ENCODE measurements around the gene SBK2.
"Not testable (repeated sequence)": the region's sequence is repeated elsewhere in the genome, so short reads cannot be mapped to it uniquely, and the experiment has no call there.

SBK2 gene

DNA sequence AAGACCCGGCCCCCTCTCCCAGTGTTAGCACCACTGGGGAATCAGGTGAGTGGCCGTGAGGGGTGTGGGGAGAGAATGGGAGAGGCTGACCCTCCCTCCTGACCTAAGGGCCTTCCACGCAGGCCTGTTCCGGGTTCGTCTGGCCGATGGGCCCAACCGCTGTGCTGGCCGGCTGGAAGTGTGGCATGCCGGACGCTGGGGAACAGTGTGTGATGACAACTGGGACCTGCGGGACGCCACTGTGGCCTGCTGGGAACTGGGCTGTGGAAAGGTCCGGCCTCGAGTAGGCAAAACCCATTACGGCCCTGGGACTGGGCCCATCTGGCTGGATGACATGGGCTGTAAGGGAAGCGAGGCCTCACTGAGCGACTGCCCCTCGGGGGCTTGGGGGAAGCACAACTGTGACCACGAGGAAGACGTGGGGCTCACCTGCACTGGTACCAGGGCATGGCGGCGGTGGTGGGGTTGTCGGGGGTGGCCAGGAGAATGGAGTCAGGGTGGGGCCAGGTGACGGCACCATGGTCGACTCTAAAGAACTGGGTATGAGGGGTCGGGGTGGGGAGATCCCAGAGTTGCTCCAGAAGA is 36.5 kb downstream of the SBK2 start:
- no peak overlapping the region for H3K4me2 ChIP-seq (ENCODE audit: insufficient read depth, low read length)
- ATAC-seq (ENCODE audit: insufficient read depth, low read depth) (no peak), DNase-seq (no peak)
- H3K9ac ChIP-seq (ENCODE audit: low read depth, low read length) = no peak overlapping the region
- H3K4me3 ChIP-seq (ENCODE audit: low read depth in 1 of 2, low read length in 2 of 2) = no peak overlapping the region
- no peaks in the 10 kb centered on the region for H4K20me1 ChIP-seq (ENCODE audit: insufficient read depth, low read length)
- TF ChIP-seq CTCF (IDR thresholded peaks at IDR 0.05; ENCODE audit: borderline replicate concordance, extremely low read depth, low read length, poor library complexity, severe bottlenecking) = no peak
- no peak for TF ChIP-seq EZH2 (IDR thresholded peaks at IDR 0.05; ENCODE audit: borderline replicate concordance, low read depth, low read length, severe bottlenecking)
- no peaks in the 10 kb centered on the region; the same call in 1 of the 2 replicates for H3K79me2 ChIP-seq (ENCODE audit: insufficient read depth, low read length)
- H3K9me3 ChIP-seq (ENCODE audit: insufficient read depth, low read length, severe bottlenecking) = peaks cover 3% of the 10 kb centered on the region
- H3K36me3 ChIP-seq (ENCODE audit: insufficient read depth, low read length) = no peaks in the 10 kb centered on the region; the same call in 1 of the 2 replicates
- H3K27me3 ChIP-seq (ENCODE audit: insufficient read depth, low read length, poor library complexity) = no peaks in the 10 kb centered on the region
- no peak overlapping the region for H3K27ac ChIP-seq (ENCODE audit: low read length)
- no peak overlapping the region for H2AFZ ChIP-seq (ENCODE audit: low read depth, low read length)
- peaks cover 27% of the 10 kb centered on the region for H3K4me1 ChIP-seq (ENCODE audit: insufficient read depth, low read length)

- Histone ChIP-seq H3K4me2 (ENCODE audit: insufficient read depth, low read length) (no peak overlapping the region), H3K36me3 (ENCODE audit: insufficient read depth, low read length) (no peaks in the 10 kb centered on the region; the same call in 1 of the 2 replicates), H3K27me3 (ENCODE audit: insufficient read depth, low read length, poor library complexity) (no peaks in the 10 kb centered on the region), H3K4me1 (ENCODE audit: insufficient read depth, low read length) (peaks cover 13% of the 10 kb centered on the region), H2AFZ (ENCODE audit: low read depth, low read length) (no peak overlapping the region), H4K20me1 (ENCODE audit: insufficient read depth, low read length) (no peaks in the 10 kb centered on the region; the same call in 1 of the 2 replicates), H3K27ac (ENCODE audit: low read length) (no peak overlapping the region), H3K4me3 (ENCODE audit: low read depth in 1 of 2, low read length in 2 of 2) (no peak overlapping the region), H3K9me3 (ENCODE audit: insufficient read depth, low read length, severe bottlenecking) (peaks cover 3% of the 10 kb centered on the region), H3K9ac (ENCODE audit: low read depth, low read length) (no peak overlapping the region), H3K79me2 (ENCODE audit: insufficient read depth, low read length) (no peaks in the 10 kb centered on the region; the same call in 1 of the 2 replicates)
- TF ChIP-seq EZH2 (IDR thresholded peaks at IDR 0.05; ENCODE audit: borderline replicate concordance, low read depth, low read length, severe bottlenecking) (no peak), CTCF (IDR thresholded peaks at IDR 0.05; ENCODE audit: borderline replicate concordance, extremely low read depth, low read length, poor library complexity, severe bottlenecking) (no peak)
- DNase-seq (no peak), ATAC-seq (ENCODE audit: insufficient read depth, low read depth) (no peak)
Observed at GRCh38 chr19:55498246-55498840, 38.6 kb downstream of the SBK2 start.

DNA sequence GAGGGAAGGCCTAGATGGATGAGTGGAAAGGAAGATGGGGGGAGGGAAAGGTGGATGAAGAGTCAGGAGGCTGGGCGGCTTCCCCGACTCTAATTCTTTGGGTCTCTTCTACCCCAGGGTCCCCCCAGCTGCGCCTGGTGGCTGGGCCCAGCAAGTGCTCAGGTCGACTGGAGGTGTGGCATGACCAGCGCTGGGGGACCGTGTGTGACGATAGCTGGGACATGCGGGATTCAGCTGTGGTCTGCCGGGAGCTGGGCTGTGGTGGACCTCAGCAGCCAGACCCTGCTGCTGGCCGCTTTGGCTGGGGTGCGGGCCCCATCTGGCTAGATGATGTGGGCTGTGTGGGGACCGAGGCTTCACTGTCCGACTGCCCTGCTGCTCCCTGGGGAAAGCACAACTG is 39.2 kb downstream of the SBK2 start:
- Histone ChIP-seq H4K20me1 (ENCODE audit: insufficient read depth, low read length) (no peaks in the 10 kb centered on the region; the same call in 1 of the 2 replicates), H3K4me2 (ENCODE audit: insufficient read depth, low read length) (no peak overlapping the region), H3K79me2 (ENCODE audit: insufficient read depth, low read length) (no peaks in the 10 kb centered on the region), H3K9ac (ENCODE audit: low read depth, low read length) (no peak overlapping the region), H3K4me1 (ENCODE audit: insufficient read depth, low read length) (0 out of 2 replicates have a peak, but pooled peaks cover 8% of the 10 kb centered on the region), H3K4me3 (ENCODE audit: low read depth in 1 of 2, low read length in 2 of 2) (no peak overlapping the region), H3K36me3 (ENCODE audit: insufficient read depth, low read length) (no peaks in the 10 kb centered on the region), H2AFZ (ENCODE audit: low read depth, low read length) (no peak overlapping the region), H3K27ac (ENCODE audit: low read length) (no peak overlapping the region), H3K9me3 (ENCODE audit: insufficient read depth, low read length, severe bottlenecking) (no peaks in the 10 kb centered on the region), H3K27me3 (ENCODE audit: insufficient read depth, low read length, poor library complexity) (no peaks in the 10 kb centered on the region)
- ATAC-seq (ENCODE audit: insufficient read depth, low read depth) (no peak), DNase-seq (no peak)
- TF ChIP-seq CTCF (IDR thresholded peaks at IDR 0.05; ENCODE audit: borderline replicate concordance, extremely low read depth, low read length, poor library complexity, severe bottlenecking) (no peak), EZH2 (IDR thresholded peaks at IDR 0.05; ENCODE audit: borderline replicate concordance, low read depth, low read length, severe bottlenecking) (no peak)

GRCh38 chr19:55496820-55497219 is 40.1 kb downstream of the SBK2 start:
- not testable (repeated sequence) for H3K79me2 ChIP-seq (ENCODE audit: insufficient read depth, low read length); DNase-seq; H3K27me3 ChIP-seq (ENCODE audit: insufficient read depth, low read length, poor library complexity); H3K27ac ChIP-seq (ENCODE audit: low read length); H3K4me1 ChIP-seq (ENCODE audit: insufficient read depth, low read length); H4K20me1 ChIP-seq (ENCODE audit: insufficient read depth, low read length); H3K36me3 ChIP-seq (ENCODE audit: insufficient read depth, low read length); H2AFZ ChIP-seq (ENCODE audit: low read depth, low read length); H3K9me3 ChIP-seq (ENCODE audit: insufficient read depth, low read length, severe bottlenecking); H3K9ac ChIP-seq (ENCODE audit: low read depth, low read length); H3K4me2 ChIP-seq (ENCODE audit: insufficient read depth, low read length); H3K4me3 ChIP-seq (ENCODE audit: low read depth in 1 of 2, low read length in 2 of 2); ATAC-seq (ENCODE audit: insufficient read depth, low read depth)
